ENCODE data around the gene CCR2.

CCR2 gene

GRCh38 chr3:46393011-46393410 lies 39.1 kb downstream of the CCR2 start:
- Histone ChIP-seq H3K36me3 (ENCODE audit: control insufficient read depth, insufficient read depth, low read length) (no peaks in the 10 kb centered on the region), H3K27ac (ENCODE audit: insufficient read depth, low read depth, low read length, poor library complexity, severe bottlenecking) (no peak overlapping the region), H3K9me3 (ENCODE audit: control insufficient read depth, low read length) (no peaks in the 10 kb centered on the region), H3K4me3 (ENCODE audit: insufficient read depth, low read depth, low read length) (no peak overlapping the region), H3K4me1 (ENCODE audit: control insufficient read depth, insufficient read depth, low read length) (no peaks in the 10 kb centered on the region), H3K27me3 (ENCODE audit: control insufficient read depth, insufficient read depth, low read length, poor library complexity, severe bottlenecking) (no peaks in the 10 kb centered on the region)
- WGBS, 2 experiments, result 88 to 91% methylated on average over 2 of the region's 2 CpGs

DNA sequence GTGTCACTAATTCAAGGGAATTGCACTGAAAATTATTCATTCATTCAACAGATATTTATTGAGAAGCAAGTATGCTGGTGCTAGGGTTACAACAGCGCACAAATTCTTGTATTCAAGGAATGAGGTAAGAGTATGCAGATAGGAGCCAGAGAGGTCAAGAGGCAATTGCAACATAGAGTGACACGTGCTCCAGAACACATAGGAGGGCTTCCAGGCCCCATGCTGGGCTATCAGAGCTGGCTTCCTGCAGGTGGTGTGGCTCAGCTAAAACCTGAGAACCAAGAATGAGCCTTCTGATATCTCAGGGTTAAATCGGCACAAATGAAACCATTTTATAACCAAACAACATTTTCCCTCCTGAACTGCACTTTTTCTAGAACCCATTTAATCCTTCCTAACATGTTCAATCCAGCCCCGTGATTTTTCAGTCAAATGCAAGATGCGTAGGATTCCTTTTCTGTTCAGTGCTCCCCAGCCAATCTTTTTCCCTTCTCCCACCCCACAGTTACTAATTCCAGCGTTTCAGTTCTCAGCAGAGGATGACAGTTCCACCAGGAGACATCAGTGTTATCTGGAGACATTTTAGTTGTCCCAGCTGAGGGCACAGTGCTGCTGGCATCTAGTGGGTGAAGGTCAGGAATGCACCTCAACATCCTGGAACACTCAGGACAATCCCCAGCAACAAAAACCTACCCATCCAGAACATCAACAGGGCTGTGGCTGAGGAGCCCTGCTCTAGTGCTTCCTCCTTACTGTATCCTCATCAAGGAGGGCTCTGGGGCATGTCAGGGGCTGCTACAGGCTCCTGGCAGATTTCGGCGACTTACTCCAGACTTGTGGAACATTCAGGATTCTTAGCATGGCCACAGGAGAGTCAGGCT lies 39.9 kb downstream of the CCR2 start:
- 82 to 83% methylated on average over 8 of the region's 8 CpGs for WGBS, 2 experiments
- Histone ChIP-seq H3K4me3 (ENCODE audit: insufficient read depth, low read depth, low read length) (no peak overlapping the region), H3K4me1 (ENCODE audit: control insufficient read depth, insufficient read depth, low read length) (no peaks in the 10 kb centered on the region), H3K27me3 (ENCODE audit: control insufficient read depth, insufficient read depth, low read length, poor library complexity, severe bottlenecking) (no peaks in the 10 kb centered on the region), H3K36me3 (ENCODE audit: control insufficient read depth, insufficient read depth, low read length) (no peaks in the 10 kb centered on the region), H3K27ac (ENCODE audit: insufficient read depth, low read depth, low read length, poor library complexity, severe bottlenecking) (no peak overlapping the region), H3K9me3 (ENCODE audit: control insufficient read depth, low read length) (no peaks in the 10 kb centered on the region)

DNA sequence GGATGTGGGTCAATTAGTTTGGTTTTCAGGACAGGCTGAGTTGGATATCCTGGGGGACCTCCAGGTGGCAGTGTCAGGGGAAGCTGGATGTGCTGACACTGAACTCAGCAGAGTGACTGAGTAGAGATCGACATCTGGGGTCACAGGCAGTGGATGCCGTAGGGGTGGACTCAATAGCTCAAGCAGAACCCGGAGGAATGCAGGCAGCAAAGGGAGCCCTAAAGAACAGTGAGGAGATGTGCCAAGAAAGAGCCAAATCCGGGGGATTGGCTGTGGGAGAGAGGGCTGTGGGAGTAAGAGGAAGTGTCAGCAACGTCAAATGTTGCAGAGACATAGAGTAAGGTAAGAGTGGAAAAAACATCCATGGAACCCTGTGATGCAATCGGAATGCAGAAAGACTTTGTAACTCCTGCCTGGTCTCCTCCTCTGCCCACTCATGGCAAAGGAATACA lies 41.3 kb downstream of the CCR2 start:
- H3K27me3 ChIP-seq (ENCODE audit: control insufficient read depth, insufficient read depth, low read length, poor library complexity, severe bottlenecking), result no peaks in the 10 kb centered on the region
- no peak overlapping the region for H3K4me3 ChIP-seq (ENCODE audit: insufficient read depth, low read depth, low read length)
- H3K4me1 ChIP-seq (ENCODE audit: control insufficient read depth, insufficient read depth, low read length), result no peaks in the 10 kb centered on the region
- no peaks in the 10 kb centered on the region for H3K9me3 ChIP-seq (ENCODE audit: control insufficient read depth, low read length)
- H3K27ac ChIP-seq (ENCODE audit: insufficient read depth, low read depth, low read length, poor library complexity, severe bottlenecking), result no peak overlapping the region
- no peaks in the 10 kb centered on the region for H3K36me3 ChIP-seq (ENCODE audit: control insufficient read depth, insufficient read depth, low read length)
- WGBS, 2 experiments, result 90 to 93% methylated on average over 6 of the region's 6 CpGs

- Histone ChIP-seq H3K36me3 (ENCODE audit: control insufficient read depth, insufficient read depth, low read length) (no peaks in the 10 kb centered on the region), H3K9me3 (ENCODE audit: control insufficient read depth, low read length) (no peaks in the 10 kb centered on the region), H3K4me3 (ENCODE audit: insufficient read depth, low read depth, low read length) (no peak overlapping the region), H3K27ac (ENCODE audit: insufficient read depth, low read depth, low read length, poor library complexity, severe bottlenecking) (no peak overlapping the region), H3K4me1 (ENCODE audit: control insufficient read depth, insufficient read depth, low read length) (no peaks in the 10 kb centered on the region), H3K27me3 (ENCODE audit: control insufficient read depth, insufficient read depth, low read length, poor library complexity, severe bottlenecking) (no peaks in the 10 kb centered on the region)
- 90 to 92% methylated on average over 5 to 6 of the region's 6 CpGs for WGBS, 2 experiments
Measured at GRCh38 chr3:46395766-46396530, 42.0 kb downstream of the CCR2 start.

DNA sequence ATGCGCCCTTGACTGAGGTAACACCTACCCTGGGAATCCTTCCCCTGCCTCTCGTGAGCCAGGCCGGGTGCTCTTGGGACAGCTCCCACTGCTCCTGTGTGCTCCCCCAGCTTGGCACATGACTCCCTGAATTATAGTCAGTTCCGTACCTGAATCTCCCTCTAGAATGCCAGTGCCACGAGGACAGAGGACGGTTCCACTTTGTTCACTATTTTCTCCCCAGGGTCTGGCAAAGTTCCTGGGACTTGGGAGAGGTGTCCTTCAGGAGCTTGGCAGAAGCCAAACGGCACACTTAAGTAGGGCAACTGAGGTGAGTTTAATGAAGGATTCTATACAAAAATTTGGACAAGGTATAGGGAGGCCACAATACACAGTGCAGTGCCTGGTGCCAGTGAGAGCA lies 43.2 kb downstream of the CCR2 start:
- Histone ChIP-seq H3K27ac (ENCODE audit: insufficient read depth, low read depth, low read length, poor library complexity, severe bottlenecking) (no peak overlapping the region), H3K9me3 (ENCODE audit: control insufficient read depth, low read length) (no peaks in the 10 kb centered on the region), H3K27me3 (ENCODE audit: control insufficient read depth, insufficient read depth, low read length, poor library complexity, severe bottlenecking) (no peaks in the 10 kb centered on the region), H3K4me3 (ENCODE audit: insufficient read depth, low read depth, low read length) (no peak overlapping the region), H3K36me3 (ENCODE audit: control insufficient read depth, insufficient read depth, low read length) (no peaks in the 10 kb centered on the region), H3K4me1 (ENCODE audit: control insufficient read depth, insufficient read depth, low read length) (no peaks in the 10 kb centered on the region)
- 92 to 94% methylated on average over 7 of the region's 7 CpGs for WGBS, 2 experiments

GRCh38 chr3:46398186-46398955 lies 44.5 kb downstream of the CCR2 start:
- Histone ChIP-seq H3K4me3 (ENCODE audit: insufficient read depth, low read depth, low read length) (no peak overlapping the region), H3K27me3 (ENCODE audit: control insufficient read depth, insufficient read depth, low read length, poor library complexity, severe bottlenecking) (no peaks in the 10 kb centered on the region), H3K36me3 (ENCODE audit: control insufficient read depth, insufficient read depth, low read length) (no peaks in the 10 kb centered on the region), H3K4me1 (ENCODE audit: control insufficient read depth, insufficient read depth, low read length) (no peaks in the 10 kb centered on the region), H3K27ac (ENCODE audit: insufficient read depth, low read depth, low read length, poor library complexity, severe bottlenecking) (no peak overlapping the region), H3K9me3 (ENCODE audit: control insufficient read depth, low read length) (no peaks in the 10 kb centered on the region)
- 85 to 98% methylated on average over 6 of the region's 6 CpGs for WGBS, 2 experiments

DNA sequence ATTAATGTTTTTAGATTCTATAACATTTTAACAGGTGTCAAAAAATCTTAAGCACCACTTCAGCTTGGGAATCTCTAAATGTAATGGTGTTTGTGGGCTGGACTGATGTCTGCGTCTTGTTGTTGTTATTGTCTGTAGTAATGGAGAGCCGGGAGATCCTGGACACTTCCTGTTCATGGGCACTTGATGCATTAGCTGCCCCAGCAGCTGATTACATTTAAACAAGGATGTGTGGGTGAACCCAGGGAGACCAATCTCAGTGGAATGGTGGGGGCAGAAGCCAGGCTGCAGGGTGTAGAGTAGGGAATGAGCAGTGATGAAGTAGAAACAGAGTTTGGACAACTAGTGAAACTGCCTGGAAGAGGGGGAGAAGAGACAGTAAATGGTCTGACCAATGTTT lies 45.2 kb downstream of the CCR2 start:
- Histone ChIP-seq H3K27me3 (ENCODE audit: control insufficient read depth, insufficient read depth, low read length, poor library complexity, severe bottlenecking) (no peaks in the 10 kb centered on the region), H3K4me1 (ENCODE audit: control insufficient read depth, insufficient read depth, low read length) (no peaks in the 10 kb centered on the region), H3K27ac (ENCODE audit: insufficient read depth, low read depth, low read length, poor library complexity, severe bottlenecking) (no peak overlapping the region), H3K36me3 (ENCODE audit: control insufficient read depth, insufficient read depth, low read length) (no peaks in the 10 kb centered on the region), H3K9me3 (ENCODE audit: control insufficient read depth, low read length) (no peaks in the 10 kb centered on the region), H3K4me3 (ENCODE audit: insufficient read depth, low read depth, low read length) (no peak overlapping the region)
- WGBS, 2 experiments, result 94 to 95% methylated on average over 2 of the region's 2 CpGs

DNA sequence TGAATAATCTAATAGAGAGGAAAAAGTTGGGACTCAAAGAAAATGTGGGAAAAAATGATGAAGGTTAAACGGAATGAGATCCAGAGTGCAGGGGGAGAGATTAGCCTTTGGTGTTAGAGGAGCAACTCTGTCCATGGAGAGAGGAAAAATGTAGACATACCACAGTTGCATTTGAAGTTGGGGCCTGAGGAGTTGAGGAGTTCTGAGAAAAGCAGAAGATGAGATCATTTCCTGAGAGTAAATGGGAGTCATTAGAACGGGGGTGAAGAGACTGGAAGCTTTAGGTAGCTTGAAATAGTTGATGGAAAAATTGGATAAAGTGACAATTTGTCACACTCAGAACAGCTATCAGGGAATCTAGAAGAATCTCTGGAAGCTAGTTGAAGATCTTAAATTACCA lies 45.6 kb downstream of the CCR2 start:
- 81 to 88% methylated on average over 2 of the region's 2 CpGs for WGBS, 2 experiments
- no peak overlapping the region for H3K27ac ChIP-seq (ENCODE audit: insufficient read depth, low read depth, low read length, poor library complexity, severe bottlenecking)

DNA sequence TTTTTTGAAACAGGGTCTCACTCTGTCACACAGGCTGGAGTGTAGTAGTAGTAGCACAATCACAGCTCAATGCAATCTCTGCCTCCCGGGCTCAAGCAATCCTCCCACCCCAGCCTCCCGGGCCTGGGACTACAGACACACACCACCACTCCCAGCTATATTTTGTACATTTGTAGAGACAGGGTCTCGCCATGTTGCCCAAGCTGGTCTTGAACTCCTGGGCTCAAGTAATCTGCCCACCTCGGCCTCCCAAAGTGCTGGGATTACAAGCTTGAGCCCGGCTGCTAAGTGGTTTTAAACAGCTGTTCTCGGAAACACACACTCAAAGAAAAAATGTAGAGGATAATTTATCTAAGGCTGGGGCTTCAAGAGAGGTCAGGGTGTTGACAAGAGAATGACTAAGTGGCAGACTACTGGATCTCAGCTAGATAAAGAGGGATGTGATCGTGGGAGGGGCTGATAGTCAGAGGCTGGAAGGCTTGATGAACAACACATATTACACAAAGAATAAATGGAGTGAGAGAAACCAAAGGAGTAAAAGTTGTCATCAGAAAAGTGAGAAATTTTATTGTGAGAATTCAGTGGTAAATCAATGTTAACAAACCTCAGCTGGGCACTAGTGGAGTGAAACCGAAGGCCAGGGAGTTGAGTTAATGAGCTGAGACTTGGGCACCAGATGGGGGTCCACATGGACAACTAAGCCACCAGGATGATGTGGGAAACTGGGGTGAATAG lies 46.3 kb downstream of the CCR2 start:
- no peak overlapping the region for H3K27ac ChIP-seq (ENCODE audit: insufficient read depth, low read depth, low read length, poor library complexity, severe bottlenecking)

More for the DNA sequence above, 45.6 kb downstream of the CCR2 start:
- H3K4me3 ChIP-seq (ENCODE audit: insufficient read depth, low read depth, low read length), result no peak overlapping the region
- H3K27me3 ChIP-seq (ENCODE audit: control insufficient read depth, insufficient read depth, low read length, poor library complexity, severe bottlenecking), result no peaks in the 10 kb centered on the region
- no peaks in the 10 kb centered on the region for H3K4me1 ChIP-seq (ENCODE audit: control insufficient read depth, insufficient read depth, low read length)
- no peaks in the 10 kb centered on the region for H3K9me3 ChIP-seq (ENCODE audit: control insufficient read depth, low read length)
- H3K36me3 ChIP-seq (ENCODE audit: control insufficient read depth, insufficient read depth, low read length), result no peaks in the 10 kb centered on the region

More for the DNA sequence above, 46.3 kb downstream of the CCR2 start:
- Histone ChIP-seq H3K9me3 (ENCODE audit: control insufficient read depth, low read length) (no peaks in the 10 kb centered on the region), H3K27me3 (ENCODE audit: control insufficient read depth, insufficient read depth, low read length, poor library complexity, severe bottlenecking) (no peaks in the 10 kb centered on the region), H3K4me3 (ENCODE audit: insufficient read depth, low read depth, low read length) (no peak overlapping the region), H3K36me3 (ENCODE audit: control insufficient read depth, insufficient read depth, low read length) (no peaks in the 10 kb centered on the region), H3K4me1 (ENCODE audit: control insufficient read depth, insufficient read depth, low read length) (no peaks in the 10 kb centered on the region)
- WGBS, 2 experiments, result 87% methylated on average over 8 of the region's 8 CpGs
